CD4-positive, alpha-beta T cell treated with Interleukin-10 for 1 hour (primary cell): ENCODE data around the gene MMRN1.

Experiments
- DNase-seq: peaks from one replicate; pipeline ENCODE4 v3.0.0-alpha.2; 2020

MMRN1 gene

DNA sequence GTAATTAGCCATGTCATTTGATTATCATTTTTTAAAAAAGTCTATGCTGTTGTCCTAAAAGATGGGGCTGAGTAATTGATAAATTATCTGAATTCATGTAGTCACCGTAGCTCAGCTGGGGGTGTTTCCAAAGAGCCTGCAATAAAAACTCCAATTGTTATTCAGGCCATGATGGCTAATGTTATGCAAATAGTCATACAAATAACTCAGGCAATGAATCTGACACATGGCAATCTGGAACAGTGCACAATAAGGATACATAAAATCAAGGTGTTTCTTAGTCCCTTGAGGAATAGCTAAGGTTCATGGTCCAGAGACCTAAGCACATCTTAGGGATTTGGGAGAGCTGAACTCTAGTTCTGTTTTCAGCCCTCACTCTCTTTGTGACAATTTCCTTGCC is 15.2 kb downstream of the MMRN1 start:
- DNase-seq, result no peak

DNA sequence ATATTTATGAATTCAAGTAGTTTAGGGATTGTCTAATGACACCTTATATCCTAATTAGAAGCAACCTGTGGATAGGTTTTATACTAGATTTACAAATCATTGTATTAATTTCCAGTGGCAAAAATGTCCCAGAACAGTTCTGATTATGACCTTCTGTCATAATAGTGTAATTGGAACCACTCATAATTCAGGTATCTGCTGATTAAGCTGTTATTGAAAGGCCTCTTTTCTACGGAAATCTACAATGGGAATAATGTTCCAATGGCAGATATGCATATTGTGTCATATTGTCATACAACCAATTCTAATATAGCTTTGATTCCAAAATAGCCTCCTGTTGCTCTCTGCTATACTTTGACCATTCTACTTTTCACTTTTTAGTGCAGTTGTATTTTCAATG is 19.0 kb downstream of the MMRN1 start:
- no peak for DNase-seq

DNA sequence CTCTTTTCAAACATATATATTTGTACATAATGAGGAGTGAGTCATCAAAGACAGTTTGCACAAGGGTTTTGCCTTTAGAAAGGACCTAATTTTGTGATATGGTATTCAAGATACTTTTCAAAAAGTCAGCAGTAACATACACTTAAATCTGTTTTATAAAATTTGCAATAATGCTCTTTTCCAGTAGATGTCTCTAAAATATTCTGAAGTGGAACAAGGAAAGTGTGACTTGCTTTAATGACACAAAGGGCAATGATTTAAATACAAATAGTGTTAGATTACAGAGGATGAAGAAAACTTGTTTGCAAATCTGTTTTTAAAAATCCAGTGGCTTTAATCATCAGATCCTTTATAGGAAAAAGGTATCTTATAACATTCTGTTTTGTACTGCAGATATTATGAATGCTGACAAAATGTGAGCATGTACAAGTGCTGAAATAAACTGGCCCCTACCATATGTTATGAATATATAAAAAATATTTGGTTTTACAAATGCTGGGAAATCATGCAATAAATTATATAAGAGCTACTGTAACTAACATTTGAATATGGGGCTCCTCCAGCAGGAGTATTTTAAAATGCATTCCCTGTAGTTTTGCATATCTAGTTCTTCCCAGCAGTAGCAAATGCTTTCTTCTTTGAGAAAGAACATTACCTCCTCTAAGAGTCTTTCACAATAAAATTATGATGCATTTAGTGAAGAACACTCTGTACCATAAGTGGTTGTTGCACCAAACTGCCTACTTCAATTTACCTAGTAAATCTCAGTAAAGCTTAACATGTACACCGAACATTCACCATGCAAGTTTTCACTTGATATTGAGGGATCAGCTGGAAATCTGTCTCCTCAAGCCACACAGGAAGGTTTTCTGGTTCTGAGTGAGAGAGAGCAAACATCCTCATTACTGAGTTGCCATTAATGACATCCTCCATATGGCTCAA is 20.2 kb downstream of the MMRN1 start:
- no peak for DNase-seq

DNA sequence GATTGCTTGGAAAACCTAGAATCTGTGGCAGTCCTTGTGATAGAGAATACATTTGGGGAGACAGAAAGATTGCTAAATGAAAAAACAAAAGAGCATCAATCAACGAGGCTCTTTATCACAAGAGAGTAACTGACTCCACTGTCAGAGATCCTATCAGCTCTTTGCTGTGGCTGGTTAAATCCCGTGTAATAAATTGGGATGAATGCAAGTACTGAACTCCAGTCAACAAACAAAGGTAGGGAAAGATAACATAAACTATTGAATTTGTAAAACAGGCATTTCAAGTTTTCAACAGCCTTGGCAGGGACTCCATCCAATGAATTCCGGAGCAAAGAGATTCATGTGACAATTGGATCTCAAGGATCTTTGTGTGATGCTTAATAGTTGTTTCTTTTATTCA is 21.3 kb downstream of the MMRN1 start:
- DNase-seq, result no peak

DNA sequence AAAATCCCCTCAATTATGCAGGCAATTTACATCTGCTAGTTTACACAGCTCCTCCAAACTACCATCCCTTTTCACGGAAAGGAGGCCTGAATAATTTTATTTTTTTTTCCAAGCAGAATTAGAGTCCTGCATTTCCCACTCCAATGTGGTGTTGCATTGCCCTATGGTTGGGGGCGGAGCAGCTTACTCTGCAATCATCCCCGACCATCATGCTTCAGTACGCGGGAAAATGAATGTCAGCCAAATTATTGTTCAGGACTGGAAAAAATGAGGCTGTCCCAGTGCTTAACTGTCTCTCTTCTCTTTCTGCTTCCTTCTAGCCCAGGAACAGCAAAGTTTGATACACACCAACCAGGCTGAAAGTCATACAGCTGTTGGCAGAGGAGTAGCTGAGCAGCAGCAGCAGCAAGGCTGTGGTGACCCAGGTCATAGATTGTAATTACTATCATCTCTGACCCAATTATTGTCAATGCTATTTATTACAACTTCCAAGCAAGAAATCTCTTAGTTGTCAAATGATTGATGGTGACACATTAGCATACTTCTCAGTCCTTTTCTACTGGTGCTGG is 28.3 kb downstream of the MMRN1 start:
- DNase-seq, result no peak

DNA sequence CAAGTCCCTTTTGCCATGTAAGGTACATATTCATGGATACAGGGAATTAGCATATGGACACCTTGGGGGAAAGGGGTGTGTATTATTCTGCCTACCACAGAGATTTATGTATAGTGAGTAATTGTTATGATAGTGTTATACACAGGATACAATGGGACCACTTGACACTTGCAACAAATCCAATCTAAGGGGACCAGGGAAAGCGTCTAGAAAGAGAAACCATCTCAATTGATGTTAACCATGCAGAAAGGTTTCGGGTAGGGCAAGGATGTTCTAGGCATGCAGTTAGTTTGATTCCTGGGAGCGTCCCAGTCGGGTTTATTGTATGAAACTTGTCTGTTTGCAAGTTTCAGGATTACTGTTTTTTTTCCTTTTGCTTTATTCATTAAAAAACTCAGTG is 34.2 kb downstream of the MMRN1 start:
- DNase-seq, result no peak

DNA sequence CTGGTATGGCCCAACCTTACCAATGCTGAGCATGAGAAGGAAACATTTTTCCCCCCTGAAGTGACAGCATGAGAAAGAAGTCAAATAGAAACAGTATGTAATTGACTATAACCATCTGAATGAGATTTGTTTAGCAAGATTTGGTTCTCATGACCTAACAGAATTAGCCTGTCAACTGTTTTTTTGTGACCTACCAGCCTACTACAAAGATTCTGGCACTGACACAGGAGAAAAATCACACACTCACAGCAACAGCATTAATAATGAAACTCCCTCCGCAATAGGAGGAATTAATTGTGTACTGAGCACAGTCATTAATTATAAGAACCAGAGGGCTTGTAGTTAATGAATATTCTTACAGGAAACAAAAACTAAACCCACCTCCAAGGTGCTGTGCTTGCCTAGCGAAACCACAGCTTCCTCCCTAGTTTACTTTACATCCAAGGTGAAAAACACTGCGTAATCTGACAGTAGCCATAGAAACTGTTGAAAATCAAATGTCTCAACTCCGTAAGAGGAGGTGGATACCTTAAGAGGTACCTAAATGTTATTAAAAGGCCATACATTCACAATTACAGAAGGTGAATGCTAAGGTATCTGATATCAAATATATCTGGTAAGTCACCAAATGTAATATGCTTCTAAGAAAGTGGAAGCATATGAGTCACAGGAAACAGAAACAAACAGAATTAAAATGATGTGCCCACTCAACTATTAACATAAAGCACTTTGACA is 34.9 kb downstream of the MMRN1 start:
- peak; percentile 73 for DNase-seq

DNA sequence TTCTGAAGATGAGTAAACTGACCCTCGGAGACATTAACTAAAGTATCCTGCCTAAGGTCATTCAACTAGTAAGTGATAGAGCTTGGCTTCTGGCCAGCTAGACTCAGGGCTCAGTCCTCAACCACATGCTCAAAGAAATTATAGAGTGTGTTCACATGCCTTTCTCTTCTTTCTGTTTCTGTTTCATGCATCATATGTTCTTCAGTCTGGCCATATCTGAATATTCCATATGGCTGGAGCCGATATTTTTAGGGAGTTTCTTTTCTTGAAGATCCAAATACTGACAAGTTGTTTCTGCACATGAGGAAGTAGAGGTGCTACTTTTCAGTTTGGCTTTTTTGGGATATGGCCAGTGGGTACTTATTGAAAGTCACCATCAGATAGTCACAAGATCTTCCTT is 44.9 kb downstream of the MMRN1 start:
- no peak for DNase-seq

DNA sequence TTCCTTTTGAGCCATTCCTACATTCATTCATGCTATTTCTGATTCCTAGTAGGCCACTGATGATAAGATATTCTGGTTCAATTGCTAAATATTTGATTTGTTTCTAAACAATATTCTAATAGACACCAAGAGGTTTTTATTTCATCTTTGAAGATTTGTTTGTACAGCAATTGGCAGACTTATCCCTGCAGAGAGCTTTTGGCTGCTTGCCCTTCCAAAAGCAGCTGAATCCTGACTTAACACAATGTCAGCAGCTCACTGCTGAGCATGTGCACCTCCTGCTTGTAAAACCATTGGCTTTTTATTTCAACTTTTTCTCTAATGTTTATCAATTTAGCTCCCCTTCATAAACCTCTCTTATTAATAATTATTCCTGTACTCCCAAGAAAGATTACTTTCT is 45.3 kb downstream of the MMRN1 start:
- DNase-seq, result no peak

DNA sequence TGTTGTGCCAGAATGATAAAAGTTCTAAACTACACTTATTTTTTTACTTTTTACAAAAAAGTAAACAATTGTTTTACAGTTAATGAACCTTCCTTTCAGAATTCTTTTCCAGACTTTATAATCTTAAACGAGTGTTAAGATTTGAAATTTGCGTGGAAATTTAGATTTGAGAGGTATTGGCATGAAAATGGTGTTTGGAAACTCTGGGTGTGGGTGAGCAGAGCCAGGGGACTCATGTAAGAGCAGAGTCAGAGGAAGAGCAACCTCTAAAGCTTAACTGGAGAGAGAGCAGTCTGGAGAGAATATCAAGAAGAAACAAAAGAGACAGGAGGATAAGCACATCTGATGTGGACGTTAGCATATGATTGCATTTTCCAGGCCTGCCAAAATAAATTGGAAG is 48.2 kb downstream of the MMRN1 start:
- DNase-seq, result no peak

DNA sequence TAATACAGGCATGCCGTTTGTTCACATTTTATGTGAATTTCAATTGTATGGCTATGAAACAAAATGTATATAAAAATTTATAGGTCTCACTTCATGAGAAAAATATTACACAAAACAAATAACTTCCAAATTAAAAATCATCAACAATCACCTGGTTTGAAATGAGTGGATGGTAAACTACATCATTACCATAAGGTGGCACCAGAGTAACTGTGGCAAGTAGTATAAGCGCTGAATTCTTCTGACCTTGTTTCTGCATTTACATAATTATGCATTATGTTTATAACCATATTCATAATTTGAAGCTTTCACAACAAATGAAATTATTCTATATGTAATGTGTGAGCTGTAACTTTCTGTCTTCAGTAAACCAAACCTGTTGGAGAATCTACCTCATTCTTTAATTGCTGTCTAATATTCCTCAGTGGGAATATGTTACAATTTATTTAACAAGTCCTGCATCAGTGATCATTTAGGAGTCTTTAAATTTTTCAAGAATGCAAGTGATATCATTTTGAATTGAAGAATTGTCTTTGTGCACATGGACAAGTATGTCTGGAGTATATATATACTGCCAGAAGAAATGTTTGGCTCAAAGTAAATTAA is 55.2 kb downstream of the MMRN1 start:
- DNase-seq, result no peak

DNA sequence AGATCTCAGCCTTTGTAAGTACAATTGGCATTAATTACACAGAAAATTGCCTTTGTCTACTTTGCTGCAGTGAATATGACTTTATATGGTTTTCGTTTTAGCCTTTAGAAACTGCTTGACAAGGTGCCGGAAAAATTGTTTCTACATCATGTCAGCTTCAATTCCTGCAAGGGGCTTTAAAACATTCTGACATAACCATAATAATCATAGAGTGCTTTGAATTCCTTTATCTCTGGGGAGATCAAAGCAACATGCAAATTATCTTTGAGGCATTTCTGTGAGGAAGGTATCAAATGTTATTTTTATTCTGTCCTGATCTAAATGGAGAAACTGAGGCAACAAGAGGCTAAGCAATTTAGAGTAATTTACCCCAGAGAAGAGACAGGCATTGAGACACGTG is 57.8 kb downstream of the MMRN1 start:
- DNase-seq, result no peak

DNA sequence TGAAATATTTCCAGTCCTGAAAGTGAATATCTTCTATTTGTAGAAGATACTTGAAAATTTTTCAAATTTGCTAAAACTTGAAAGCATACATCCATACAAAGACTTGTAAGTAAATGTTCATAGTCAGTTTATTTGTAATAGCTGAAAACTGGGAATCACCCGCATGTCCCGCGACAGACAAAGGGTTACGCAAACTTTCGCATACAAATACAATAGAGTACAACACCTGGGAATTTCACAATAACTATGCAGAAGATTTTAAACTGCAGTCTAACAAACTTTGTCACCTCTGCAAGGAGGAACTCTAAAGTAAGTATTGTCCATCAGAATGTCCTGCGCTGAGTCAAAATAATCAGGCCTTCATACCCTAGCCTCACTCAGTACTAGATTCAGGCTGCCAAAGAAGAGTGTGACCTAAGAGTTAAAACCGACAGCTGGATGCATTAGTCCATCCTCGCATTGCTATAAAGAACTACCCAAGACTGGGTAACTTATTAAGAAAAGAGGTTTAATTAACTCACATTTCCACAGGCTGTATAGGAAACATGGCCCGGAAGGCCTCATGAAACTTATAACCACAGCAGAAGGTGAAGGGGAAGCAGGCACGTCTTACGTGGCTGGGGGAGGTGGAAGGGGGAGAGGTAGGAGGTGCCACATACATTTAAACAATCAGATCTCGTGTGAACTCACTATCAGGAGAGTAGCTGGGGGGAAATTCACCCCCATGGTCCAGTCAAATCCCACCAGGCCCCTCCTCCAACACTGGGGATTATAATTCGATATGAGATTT is 60.4 kb downstream of the MMRN1 start:
- DNase-seq, result no peak

DNA sequence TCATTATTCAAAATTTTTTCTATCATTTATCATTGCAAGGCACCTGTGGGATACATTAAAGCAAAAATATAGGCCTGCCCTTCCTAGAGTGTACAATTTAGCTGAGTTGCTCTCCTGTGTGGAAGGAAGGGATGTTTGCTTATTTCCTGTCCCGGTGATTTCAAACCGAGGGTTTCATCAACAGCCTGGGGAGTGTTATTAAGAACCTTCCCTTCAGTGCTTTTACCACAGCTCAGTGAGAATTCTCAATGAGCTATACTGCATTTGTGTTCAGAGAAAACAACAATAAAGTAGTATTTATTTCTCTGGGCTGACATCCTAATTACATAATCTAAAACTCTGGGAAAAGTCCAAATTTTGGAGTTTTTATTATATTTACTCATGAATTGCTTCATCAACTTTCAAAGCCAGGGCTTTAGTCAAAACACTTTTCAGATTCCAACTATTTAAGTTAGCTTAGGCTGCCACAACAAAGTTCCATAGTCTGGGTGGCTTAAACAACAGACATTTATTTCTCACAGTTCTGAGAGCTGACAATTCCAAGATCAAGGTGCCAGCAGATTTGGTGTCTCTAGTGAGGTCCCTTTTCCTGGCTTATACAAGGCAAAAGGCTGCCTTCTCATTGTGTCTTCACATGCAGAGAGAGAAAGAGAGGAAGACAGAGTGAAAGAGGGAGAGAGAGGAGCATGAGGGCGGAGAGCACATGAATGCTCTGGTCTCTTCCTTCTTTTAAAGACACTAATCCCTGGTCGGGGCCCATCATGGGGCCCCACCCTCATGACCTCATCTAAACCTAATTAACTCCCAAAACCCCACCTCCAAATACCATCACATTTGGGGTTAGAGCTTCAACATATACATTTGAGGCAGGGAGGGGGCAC is 62.6 kb downstream of the MMRN1 start:
- DNase-seq, result no peak

DNA sequence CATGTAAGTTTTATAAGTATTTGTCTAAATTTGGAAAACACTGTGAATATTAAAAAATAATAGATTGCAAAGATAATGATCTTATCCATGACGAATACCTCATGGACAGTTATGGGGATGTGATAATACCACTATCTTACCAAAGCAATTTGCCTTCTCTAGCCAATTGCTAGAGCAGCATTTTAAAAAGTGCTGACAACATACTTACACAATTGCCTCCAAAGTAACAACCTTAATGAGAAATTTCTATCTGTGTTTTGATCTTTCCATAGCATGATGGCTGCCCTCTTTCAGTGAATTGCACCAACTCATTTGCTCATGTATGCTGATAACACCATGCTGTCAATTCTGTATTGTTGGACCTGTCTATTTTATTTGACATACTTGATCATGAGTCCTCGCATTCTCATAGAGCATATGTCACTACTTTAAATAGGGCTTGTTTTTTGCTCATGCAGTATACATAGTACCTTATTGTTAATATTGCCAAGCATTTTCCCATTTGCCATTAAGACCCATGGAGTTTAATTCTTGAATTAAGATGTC is 87.2 kb downstream of the MMRN1 start:
- no peak for DNase-seq

DNA sequence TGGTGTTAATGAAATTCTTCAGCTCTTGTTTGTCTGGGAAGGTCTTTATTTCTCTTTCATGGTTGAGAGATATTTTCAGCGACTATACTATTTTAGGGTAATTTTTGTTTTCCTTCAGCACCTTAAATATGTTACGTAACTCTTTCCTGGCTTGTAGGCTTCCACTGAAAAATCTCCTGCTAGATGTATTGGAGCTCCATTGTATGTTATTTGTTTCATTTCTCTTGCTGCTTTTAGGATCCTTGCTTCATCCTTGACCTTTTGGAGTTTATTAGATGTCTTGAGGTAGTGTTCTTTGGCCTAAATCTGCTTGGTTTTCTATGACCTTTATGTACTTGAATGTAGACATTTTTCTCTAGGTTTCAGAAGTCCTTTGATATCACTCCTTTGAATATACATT is 93.6 kb downstream of the MMRN1 start:
- no peak for DNase-seq

DNA sequence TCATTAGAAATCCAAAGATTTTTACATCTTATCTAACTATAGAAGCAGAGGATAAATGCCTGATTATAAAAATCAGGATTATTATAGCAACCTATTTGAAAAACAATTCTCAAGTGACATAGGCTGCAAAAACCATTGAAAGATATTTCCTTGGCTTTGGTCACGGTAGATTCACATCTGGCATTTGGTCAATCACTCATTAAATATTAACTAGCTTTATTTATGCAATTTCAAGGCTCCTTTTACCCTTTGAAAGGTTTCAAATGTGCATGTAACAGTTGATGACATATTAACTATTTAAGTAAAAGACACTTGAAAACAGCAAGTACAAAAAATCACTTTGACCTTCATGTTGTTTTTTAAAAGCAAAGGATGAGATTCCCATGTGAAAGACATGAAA is 98.1 kb downstream of the MMRN1 start:
- DNase-seq, result no peak

DNA sequence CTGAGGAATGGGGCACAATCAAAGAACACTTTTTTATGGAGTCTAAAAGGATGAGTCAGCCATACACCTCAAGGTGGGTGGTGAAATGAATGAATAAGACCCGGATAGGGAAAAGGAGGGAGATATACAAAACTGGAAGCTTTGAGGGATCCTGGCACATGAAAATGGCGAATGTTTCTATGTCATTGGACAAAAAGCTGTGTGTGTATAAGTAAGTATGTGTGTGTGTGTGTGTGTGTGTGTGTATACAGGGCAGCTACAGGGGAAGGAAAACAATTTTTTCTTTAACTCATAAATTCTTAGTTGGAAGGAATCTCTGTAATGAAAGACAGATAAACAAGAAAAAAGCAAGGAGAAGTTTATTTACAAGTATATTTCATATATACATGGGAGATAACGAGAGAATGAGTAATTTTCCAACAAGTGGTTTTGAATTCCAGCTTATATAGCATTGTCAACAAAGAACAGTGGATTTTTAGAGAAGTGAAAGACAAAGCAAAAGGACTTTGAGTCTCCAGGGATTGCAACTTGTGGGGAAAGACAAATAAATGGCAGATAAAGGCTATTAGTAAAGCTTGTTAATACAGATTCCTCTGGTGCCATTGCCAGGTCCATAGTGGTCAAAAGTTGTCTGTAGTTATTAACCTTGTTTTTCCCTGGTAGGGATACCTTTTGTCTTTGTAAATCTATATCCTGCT is 99.7 kb downstream of the MMRN1 start:
- no peak for DNase-seq

DNA sequence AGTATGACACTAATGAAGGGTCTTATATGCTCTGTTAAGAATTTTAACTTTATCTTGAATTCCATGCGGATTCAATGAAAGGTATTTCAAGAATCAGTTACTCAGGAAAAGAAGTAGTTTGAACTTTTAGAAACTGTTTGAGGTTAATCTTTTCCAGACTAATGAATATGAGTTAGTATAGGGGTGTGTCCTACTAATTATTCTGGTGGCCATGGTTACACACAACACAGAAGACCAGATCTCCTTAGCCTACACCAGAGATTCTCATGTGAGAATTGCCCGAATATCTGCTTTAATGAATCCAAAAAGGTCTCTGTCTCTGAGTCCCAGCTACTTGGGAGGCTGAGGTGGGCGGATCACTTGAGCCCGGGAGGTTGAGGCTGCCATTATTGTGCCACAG is 100.4 kb downstream of the MMRN1 start:
- no peak for DNase-seq

DNA sequence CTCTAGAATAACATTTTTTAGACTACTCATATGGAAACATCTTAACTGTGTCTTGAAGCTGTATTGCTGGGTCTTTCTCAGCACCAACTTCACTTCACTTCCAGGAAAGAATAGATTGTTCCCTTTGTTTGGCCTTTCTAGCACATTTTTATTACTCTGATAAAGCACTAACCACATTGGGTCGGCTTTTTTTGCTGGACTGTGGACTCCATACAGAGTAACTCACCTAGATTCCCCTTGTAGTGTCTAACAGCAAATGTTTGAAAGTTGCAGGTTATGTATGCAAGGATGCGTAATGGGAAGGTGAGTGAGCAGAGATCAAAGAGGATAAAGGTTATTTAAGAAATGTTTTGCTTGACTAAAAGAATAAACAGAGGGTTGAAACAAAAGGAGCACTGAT is 101.2 kb downstream of the MMRN1 start:
- DNase-seq, result no peak
